ENCODE results near the gene SPEF2. TPM values are rescaled to one million over a fixed set of nuclear protein-coding genes. Genes with fewer than 3 reads are reported as not detected.

Gene SPEF2
- polyA plus RNA-seq, 2 of the 4 experiments (the other 2 are of a cell fraction): 2.2 to 8.7 TPM

GRCh38 chr5:35788724-35789123, 171.1 kb downstream of the SPEF2 start (continued):
- TF ChIP-seq FOSL2 (IDR thresholded peaks at IDR 0.05) (no peak), FOSL2 (CRISPR knock-in tag; IDR thresholded peaks at IDR 0.05) (no peak), RNF2 (IDR thresholded peaks at IDR 0.05; ENCODE audit: borderline replicate concordance, low read depth) (no peak), RARB (CRISPR knock-in tag; IDR thresholded peaks at IDR 0.05) (no peak)

GRCh38 chr5:35789732-35790456, 172.2 kb downstream of the SPEF2 start:
- Histone ChIP-seq H3K4me1 (no peaks in the 10 kb centered on the region), H3K27ac (no peak overlapping the region), H3K9me3 (no peaks in the 10 kb centered on the region), H3K4me2 (no peak overlapping the region), H3K4me3 (no peak overlapping the region)
- WGBS (ENCODE audit: missing lambda C conversion rate): 30% methylated on average over 4 of the region's 4 CpGs
- CTCF ChIA-PET: interaction anchor here (1.2 to 1.3 kb wide), 2 partner anchors 137 to 562 kb away, joined by 3 read pairs; no protein-coding TSS in a partner anchor
- DNase-seq (ENCODE audit: low read depth in 1 of 2, low spot score in 1 of 2) (no peak), ATAC-seq (no peak), FAIRE-seq (no peak)
- TF ChIP-seq KDM1A (IDR thresholded peaks at IDR 0.05; ENCODE audit: low read depth) (no peak), NFE2L2 (conservative IDR thresholded peaks at IDR 0.05; ENCODE audit: low read length) (no peak), MAFK (IDR thresholded peaks at IDR 0.05; ENCODE audit: partially characterized antibody) (peak; percentile 42), NPAS2 (CRISPR knock-in tag; IDR thresholded peaks at IDR 0.05; ENCODE audit: borderline replicate concordance) (no peak), HEYL (CRISPR knock-in tag; IDR thresholded peaks at IDR 0.05) (no peak), HOXA7 (CRISPR knock-in tag; IDR thresholded peaks at IDR 0.05) (no peak)
- POLR2A ChIA-PET: no interaction called here

- Histone ChIP-seq H3K4me3 (no peak overlapping the region), H3K4me2 (no peak overlapping the region), H3K27ac (no peak overlapping the region), H3K4me1 (no peaks in the 10 kb centered on the region), H3K9me3 (no peaks in the 10 kb centered on the region)
- ChIA-PET CTCF (interaction anchor here (1.2 to 1.3 kb wide), 2 partner anchors 136 to 562 kb away, joined by 3 read pairs; no protein-coding TSS in a partner anchor), POLR2A (interaction anchor here (0.7 kb wide), 1 partner anchor 338 kb away, joined by 3 read pairs; no protein-coding TSS in a partner anchor)
- TF ChIP-seq MAZ (IDR thresholded peaks at IDR 0.05; ENCODE audit: borderline replicate concordance, low read depth, low read length) (no peak), HOXB13 (CRISPR knock-in tag; IDR thresholded peaks at IDR 0.05; ENCODE audit: low read depth) (no peak), RAD21 (conservative IDR thresholded peaks at IDR 0.05 in 1 of 2, IDR thresholded peaks at IDR 0.05 in 1 of 2) (no peak), NR3C1 (IDR thresholded peaks at IDR 0.05) (no peak), ZC3H11A (IDR thresholded peaks at IDR 0.05) (no peak), FOSB (CRISPR knock-in tag; IDR thresholded peaks at IDR 0.05) (no peak), CBX2 (IDR thresholded peaks at IDR 0.05; ENCODE audit: borderline replicate concordance, low read depth) (no peak), BCL3 (IDR thresholded peaks at IDR 0.05) (no peak), MYC (IDR thresholded peaks at IDR 0.05; ENCODE audit: borderline replicate concordance, low read length) (no peak), POLR2A (IDR thresholded peaks at IDR 0.05; ENCODE audit: low read length) (no peak), MAFK (IDR thresholded peaks at IDR 0.05; ENCODE audit: partially characterized antibody) (no peak), CTCF (IDR thresholded peaks at IDR 0.05) (no peak), RNF2 (IDR thresholded peaks at IDR 0.05; ENCODE audit: borderline replicate concordance, low read depth) (no peak)
- DNase-seq (ENCODE audit: low read depth in 1 of 2, low spot score in 1 of 2): no peak
- 53% methylated on average over 1 of the region's 1 CpG for WGBS (ENCODE audit: missing lambda C conversion rate)
- no peak for ATAC-seq
- FAIRE-seq: no peak
These were observed 172.8 kb downstream of the SPEF2 start for GRCh38 chr5:35790457-35790822.

Data from A549 (cell line).